Activated T-helper 1 cell treated with Interleukin-2 at 50 U/mL for 16 hours (primary cell): ENCODE measurements around the gene FBXW9.
A peak's percentile ranks its signal among the peaks of the same experiment; 100 is the strongest.
"Not testable (repeated sequence)": the region's sequence is repeated elsewhere in the genome, so short reads cannot be mapped to it uniquely, and the experiment has no call there.

Experiments
- DNase-seq: peaks from one replicate; pipeline ENCODE4 v3.0.0-alpha.2; 2020; ENCODE audit warnings: low read depth

The FBXW9 gene

GRCh38 chr19:12681074-12681987 is 15.1 kb downstream of the FBXW9 start, which contains the start of gene DHPS:
TSS of gene DHPS (minus strand) at chr19:12681880. CDS start at chr19:12681766, 114 bp downstream.
- peak; percentile 83 for DNase-seq

- DNase-seq = no peak
Measured at GRCh38 chr19:12680034-12680433, 16.4 kb downstream of the FBXW9 start.

GRCh38 chr19:12678039-12678438 is 18.4 kb downstream of the FBXW9 start:
- DNase-seq = not testable (repeated sequence)

- no peak for DNase-seq
Measured at GRCh38 chr19:12676928-12677327, 19.5 kb downstream of the FBXW9 start.

- DNase-seq = peak; percentile 68
Measured at GRCh38 chr19:12676384-12676792, 20.0 kb downstream of the FBXW9 start.

GRCh38 chr19:12675940-12676339 is 20.5 kb downstream of the FBXW9 start:
- no peak for DNase-seq

- DNase-seq = no peak
Measured at GRCh38 chr19:12675399-12675798, 21.0 kb downstream of the FBXW9 start.

- DNase-seq = no peak
Measured at GRCh38 chr19:12672744-12673143, 23.7 kb downstream of the FBXW9 start.

GRCh38 chr19:12670159-12670928 is 26.1 kb downstream of the FBXW9 start:
- no peak for DNase-seq

GRCh38 chr19:12669270-12670158 is 26.9 kb downstream of the FBXW9 start:
- peak; percentile 62 for DNase-seq

GRCh38 chr19:12668932-12669269 is 27.5 kb downstream of the FBXW9 start:
- DNase-seq = peak; percentile 41

GRCh38 chr19:12668346-12668745 is 28.1 kb downstream of the FBXW9 start:
- DNase-seq = no peak

- no peak for DNase-seq
Measured at GRCh38 chr19:12667731-12668302, 28.6 kb downstream of the FBXW9 start.

- peak; percentile 71 for DNase-seq
Measured at GRCh38 chr19:12666265-12667048, 30.0 kb downstream of the FBXW9 start, which contains the start of the genes MAN2B1 and WDR83. TSS of gene MAN2B1 (minus strand) at chr19:12666742. CDS start at chr19:12666701, 41 bp downstream. TSS of gene WDR83 (plus strand) at chr19:12666807. CDS start at chr19:12669791, 2,984 bp downstream.

- no peak for DNase-seq
Measured at GRCh38 chr19:12665671-12666264, 30.7 kb downstream of the FBXW9 start.

GRCh38 chr19:12665281-12665573 is 31.2 kb downstream of the FBXW9 start:
- DNase-seq = peak; percentile 27

GRCh38 chr19:12664406-12665280 is 31.8 kb downstream of the FBXW9 start:
- DNase-seq = no peak

GRCh38 chr19:12660980-12661379 is 35.5 kb downstream of the FBXW9 start:
- no peak for DNase-seq

GRCh38 chr19:12657966-12658365 is 38.5 kb downstream of the FBXW9 start:
- no peak for DNase-seq
